HepG2 (cell line): ENCODE measurements around the gene THADA. TPM values are rescaled to one million over a fixed set of nuclear protein-coding genes. Genes with fewer than 3 reads are reported as not detected.

Experiments
- ATAC-seq: fragments of 200-7000 bp; cut with Tn5 transposase; 3 replicates; pipeline ENCODE4 v1.9.1; 2020; ENCODE audit warnings: mild to moderate bottlenecking, moderate library complexity
- BruUV-seq: library from RNA; stranded (reverse); fragments of 400-500 nt; replicated peaks from 2 replicates; lab custom pipeline; 2021; lab: Mats Ljungman, UMichigan
- CTCF ChIA-PET: fragments of 300-600 bp; formaldehyde crosslinking; extraction: SDS; loops from one replicate; lab custom pipeline; 2021; ENCODE audit warnings: low total read pairs, inconsistent platforms, low intra/inter-chr PET ratio; lab: Yijun Ruan, JAX
- POLR2A ChIA-PET: fragments of 350-600 bp; sonication (Branson Sonifier 250); formaldehyde crosslinking; loops from one replicate; lab custom pipeline; 2020; ENCODE audit warnings: antibody characterized with exemption, inconsistent platforms; lab: Yijun Ruan, JAX
- DNase-seq: peaks from one replicate; pipeline ENCODE4 v3.0.0-alpha.2; 2015; ENCODE audit warnings: low spot score
- FAIRE-seq: peaks from 3 replicates; lab custom pipeline; 2011; peaks lifted over from hg19 to GRCh38; lab: Jason Lieb, UNC
- H2AFZ ChIP-seq: one replicate; pipeline ENCODE4 v1.6.1; 2011; ENCODE audit warnings: low read length, inconsistent platforms
- H3K27ac ChIP-seq: fragments of 300-600 bp; 3 replicates; pipeline ENCODE4 v1.8.0; 2011; ENCODE audit warnings: mixed run types, mild to moderate bottlenecking, mixed read lengths, low read length, inconsistent platforms; ENCODE audit not compliant: insufficient read depth; ENCODE audit errors: extremely low read length
- H3K27me3 ChIP-seq, 2 experiments: fragments of 200-600 bp in 1 of 2; 2 replicates in 1 of 2; 3 replicates in 1 of 2; pipeline versions ENCODE4 v1.6.0 to v1.8.0; 2011; ENCODE audit warnings: low read length in 2 of 2, mild to moderate bottlenecking in 2 of 2, moderate library complexity in 2 of 2, inconsistent platforms in 1 of 2; ENCODE audit not compliant: insufficient read depth in 2 of 2, control insufficient read depth in 1 of 2
- H3K36me3 ChIP-seq, 2 experiments: fragments of 200-600 bp in 1 of 2; replicated peaks in 1 of 2; 2 replicates in 1 of 2; 3 replicates in 1 of 2; pipeline versions ENCODE4 v1.5.1 to v1.8.0; 2011; ENCODE audit warnings: low read length in 2 of 2, inconsistent platforms in 1 of 2; ENCODE audit not compliant: insufficient read depth in 2 of 2, control insufficient read depth in 1 of 2
- H3K4me1 ChIP-seq: 2 replicates; pipeline ENCODE4 v1.5.1; 2012; ENCODE audit warnings: low read length, inconsistent platforms; ENCODE audit not compliant: insufficient read depth
- H3K4me2 ChIP-seq: 2 replicates; pipeline ENCODE4 v1.6.0; 2011; ENCODE audit warnings: low read depth, low read length, inconsistent platforms
- H3K4me3 ChIP-seq, 3 experiments: fragments of 200-600 bp in 1 of 3; sonication (generic), shearing (Covaris generic) in 1 of 3; replicated peaks in 1 of 3; 2 replicates each; pipeline ENCODE4 v1.5.1; 2011 to 2016; ENCODE audit warnings: low read length in 3 of 3, inconsistent platforms in 2 of 3, low read depth in 2 of 3, mild to moderate bottlenecking in 2 of 3, control low read depth in 1 of 3, mixed read lengths in 1 of 3; ENCODE audit not compliant: insufficient read depth in 1 of 3
- H3K79me2 ChIP-seq: one replicate; pipeline ENCODE4 v1.6.1; 2011; ENCODE audit warnings: low read length, inconsistent platforms; ENCODE audit not compliant: insufficient read depth
- H3K9ac ChIP-seq: 2 replicates; pipeline ENCODE4 v1.6.0; 2011; ENCODE audit warnings: mild to moderate bottlenecking, low read depth, low read length, inconsistent platforms; ENCODE audit not compliant: insufficient read depth
- H3K9me3 ChIP-seq: 2 replicates; pipeline ENCODE4 v1.5.1; 2012; ENCODE audit warnings: mild to moderate bottlenecking, low read length
- H4K20me1 ChIP-seq: 2 replicates; pipeline ENCODE4 v1.6.0; 2011; ENCODE audit warnings: inconsistent platforms, mild to moderate bottlenecking, low read length, moderate library complexity; ENCODE audit not compliant: insufficient read depth
- FOXO1 ChIP-seq: sonication (generic); formaldehyde crosslinking; IDR thresholded peaks from 2 replicates; pipeline ENCODE4 v1.4.0; 2020; ENCODE audit warnings: missing genetic modification reagents
- TOE1 ChIP-seq: sonication (generic); formaldehyde crosslinking; IDR thresholded peaks from 2 replicates; pipeline ENCODE4 v1.4.0; 2020; ENCODE audit warnings: mild to moderate bottlenecking, missing genetic modification reagents
- ZNF20 ChIP-seq: sonication (generic); formaldehyde crosslinking; IDR thresholded peaks from 2 replicates; pipeline ENCODE4 v1.4.0; 2020; ENCODE audit warnings: mild to moderate bottlenecking, moderate library complexity, missing genetic modification reagents
- ZNF280D ChIP-seq: sonication (generic); formaldehyde crosslinking; IDR thresholded peaks from 2 replicates; pipeline ENCODE4 v1.5.1; 2020; ENCODE audit warnings: mild to moderate bottlenecking, missing genetic modification reagents
- ZNF512 ChIP-seq: sonication (generic); formaldehyde crosslinking; IDR thresholded peaks from 2 replicates; pipeline ENCODE4 v1.4.0; 2020; ENCODE audit warnings: mild to moderate bottlenecking, missing genetic modification reagents
- WGBS: methylation state at CpG from one replicate; pipeline ENCODE4 v1.1.6; 2017; ENCODE audit warnings: low lambda C conversion rate; 5-methylcytosine and 5-hydroxymethylcytosine counted together
- in situ Hi-C: cut with HindIII; loops from 2 replicates; pipeline ENCODE4 v1.10.0; 2017; ENCODE audit warnings: low pct_unique_long_range_greater_than_20kb; ENCODE audit not compliant: extremely low pct_ligation_motif_present
- intact Hi-C: fragments of 100-400 bp; cut with micrococcal nuclease; formaldehyde crosslinking; loops from one replicate; pipeline ENCODE4 v1.10.0; 2022; ENCODE audit not compliant: unreplicated experiment
- polyA plus RNA-seq, 8 experiments: library from polyadenylated mRNA; depleted of rRNA in 3 of 8; stranded (reverse) in 7 of 8; unstranded in 1 of 8; fragments of >200 nt; fragmentation: Illumina TruSeq in 4 of 8; extraction: Trizol in 4 of 8; gene quantifications; 2 replicates each; pipeline versions ENCODE4 v1.2.1 to v1.2.3, GENCODE V29; 2011 to 2016; ENCODE audit warnings: low read depth in 4 of 8, missing spikeins in 1 of 8, mixed read lengths in 1 of 8; ENCODE audit not compliant: insufficient read depth in 1 of 8
- total RNA-seq, 5 experiments: library from RNA; depleted of rRNA; stranded (reverse); fragments of >200 nt; fragmentation: Illumina TruSeq; extraction: Trizol; gene quantifications; 2 replicates each; pipeline ENCODE4 v1.2.3, GENCODE V29; 2016; ENCODE audit warnings: low read depth in 1 of 5

THADA gene
- total and polyA plus RNA-seq, 2 of the 13 experiments (the other 11 are each of a cell fraction or from before 2014, with no cell fraction given): 12.7 to 21.7 TPM

GRCh38 chr2:43522177-43522576 is 73.7 kb downstream of the THADA start (continued):
- TF ChIP-seq ZNF280D (CRISPR knock-in tag) (no peak), ZNF20 (CRISPR knock-in tag) (no peak), TOE1 (CRISPR knock-in tag) (no peak)

- in situ Hi-C loops (no loop called here), intact Hi-C loops (no loop called here)
- H3K36me3 ChIP-seq: peaks cover 0 to 6% of the 10 kb centered on the region in 2 experiments; a peak in 3 of 5 replicates
- no peak for FAIRE-seq
- no peak overlapping the region for H3K9ac ChIP-seq
- H3K79me2 ChIP-seq: no peaks in the 10 kb centered on the region
- H3K4me3 ChIP-seq: no peak overlapping the region
- ChIA-PET CTCF (no interaction called here), POLR2A (no interaction called here)
- BruUV-seq: no TSS peak
- no peak overlapping the region for H3K27ac ChIP-seq
- no peak for DNase-seq
- ATAC-seq: no peak
- no peaks in the 10 kb centered on the region for H3K27me3 ChIP-seq
- TF ChIP-seq ZNF512 (CRISPR knock-in tag) (no peak), FOXO1 (CRISPR knock-in tag) (no peak)
- no peaks in the 10 kb centered on the region for H3K4me1 ChIP-seq
- no peaks in the 10 kb centered on the region; the same call in 1 of the 2 replicates for H3K9me3 ChIP-seq
- no peaks in the 10 kb centered on the region for H4K20me1 ChIP-seq
- 95% methylated on average over 2 of the region's 2 CpGs for WGBS
- no peak overlapping the region for H3K4me2 ChIP-seq
- H2AFZ ChIP-seq: no peak overlapping the region
Observed at GRCh38 chr2:43521568-43521967, 74.3 kb downstream of the THADA start.
